Measurements from ENCODE around the gene NLRP4.

The NLRP4 gene

GRCh38 chr19:55820037-55820436 lies 16.3 kb upstream of the NLRP4 start:
- TF ChIP-seq ZNF8 (CRISPR knock-in tag; IDR thresholded peaks at IDR 0.05): no peak
- TF ChIP-seq TCF4 (CRISPR knock-in tag; IDR thresholded peaks at IDR 0.05; ENCODE audit: borderline replicate concordance): no peak
- TF ChIP-seq CSDC2 (CRISPR knock-in tag; IDR thresholded peaks at IDR 0.05): no peak
- no peak for TF ChIP-seq TSHZ2 (CRISPR knock-in tag; IDR thresholded peaks at IDR 0.05)
- no peak for ATAC-seq

- TF ChIP-seq RARB (CRISPR knock-in tag; IDR thresholded peaks at IDR 0.05): no peak
- no peak for TF ChIP-seq PPARA (CRISPR knock-in tag; IDR thresholded peaks at IDR 0.05; ENCODE audit: borderline replicate concordance)
- TF ChIP-seq ZC3H10 (CRISPR knock-in tag; IDR thresholded peaks at IDR 0.05): no peak
- no peak for TF ChIP-seq GLIS3 (CRISPR knock-in tag; IDR thresholded peaks at IDR 0.05)
- TF ChIP-seq, protein P1, sequence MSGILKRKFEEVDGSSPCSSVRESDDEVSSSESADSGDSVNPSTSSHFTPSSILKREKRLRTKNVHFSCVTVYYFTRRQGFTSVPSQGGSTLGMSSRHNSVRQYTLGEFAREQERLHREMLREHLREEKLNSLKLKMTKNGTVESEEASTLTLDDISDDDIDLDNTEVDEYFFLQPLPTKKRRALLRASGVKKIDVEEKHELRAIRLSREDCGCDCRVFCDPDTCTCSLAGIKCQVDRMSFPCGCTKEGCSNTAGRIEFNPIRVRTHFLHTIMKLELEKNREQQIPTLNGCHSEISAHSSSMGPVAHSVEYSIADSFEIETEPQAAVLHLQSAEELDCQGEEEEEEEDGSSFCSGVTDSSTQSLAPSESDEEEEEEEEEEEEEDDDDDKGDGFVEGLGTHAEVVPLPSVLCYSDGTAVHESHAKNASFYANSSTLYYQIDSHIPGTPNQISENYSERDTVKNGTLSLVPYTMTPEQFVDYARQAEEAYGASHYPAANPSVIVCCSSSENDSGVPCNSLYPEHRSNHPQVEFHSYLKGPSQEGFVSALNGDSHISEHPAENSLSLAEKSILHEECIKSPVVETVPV (CRISPR knock-in tag; IDR thresholded peaks at IDR 0.05): no peak
- no peak for TF ChIP-seq BACH2 (CRISPR knock-in tag; IDR thresholded peaks at IDR 0.05; ENCODE audit: borderline replicate concordance)
- TF ChIP-seq ZNF565 (CRISPR knock-in tag; conservative IDR thresholded peaks at IDR 0.05; ENCODE audit: low read depth): no peak
- no peak for TF ChIP-seq TCF4 (CRISPR knock-in tag; IDR thresholded peaks at IDR 0.05; ENCODE audit: borderline replicate concordance)
- TF ChIP-seq TSHZ2 (CRISPR knock-in tag; IDR thresholded peaks at IDR 0.05): no peak
- no peak for TF ChIP-seq SNAI2 (CRISPR knock-in tag; IDR thresholded peaks at IDR 0.05)
- no peak for TF ChIP-seq ZFP3 (CRISPR knock-in tag; IDR thresholded peaks at IDR 0.05)
- no peak for TF ChIP-seq CREB5 (CRISPR knock-in tag; IDR thresholded peaks at IDR 0.05; ENCODE audit: low read depth)
- ATAC-seq: no peak
Observed at GRCh38 chr19:55830656-55831055, 5.7 kb upstream of the NLRP4 start.

- TF ChIP-seq TCF4 (CRISPR knock-in tag; IDR thresholded peaks at IDR 0.05; ENCODE audit: borderline replicate concordance) (no peak), ZNF8 (CRISPR knock-in tag; IDR thresholded peaks at IDR 0.05) (no peak), CREB5 (CRISPR knock-in tag; IDR thresholded peaks at IDR 0.05; ENCODE audit: low read depth) (no peak), ISL1 (CRISPR knock-in tag; IDR thresholded peaks at IDR 0.05) (no peak), RARB (CRISPR knock-in tag; IDR thresholded peaks at IDR 0.05) (no peak), ZC3H10 (CRISPR knock-in tag; IDR thresholded peaks at IDR 0.05) (no peak), ESRRG (CRISPR knock-in tag; IDR thresholded peaks at IDR 0.05) (no peak), TSHZ2 (CRISPR knock-in tag; IDR thresholded peaks at IDR 0.05) (no peak), ZNF70 (CRISPR knock-in tag; IDR thresholded peaks at IDR 0.05) (no peak)
- ATAC-seq: no peak
Observed at GRCh38 chr19:55831846-55832245, 4.5 kb upstream of the NLRP4 start, which contains the start of gene NLRP11. NLRP11 (minus strand) TSS chr19:55831999; CDS start chr19:55818174, 13,825 bp downstream.

Measured in SK-N-SH treated with all-trans-retinoic acid at 6 μM for 48 hours (cell line).